ENCODE measurements around the gene BEND6.

BEND6 gene

DNA sequence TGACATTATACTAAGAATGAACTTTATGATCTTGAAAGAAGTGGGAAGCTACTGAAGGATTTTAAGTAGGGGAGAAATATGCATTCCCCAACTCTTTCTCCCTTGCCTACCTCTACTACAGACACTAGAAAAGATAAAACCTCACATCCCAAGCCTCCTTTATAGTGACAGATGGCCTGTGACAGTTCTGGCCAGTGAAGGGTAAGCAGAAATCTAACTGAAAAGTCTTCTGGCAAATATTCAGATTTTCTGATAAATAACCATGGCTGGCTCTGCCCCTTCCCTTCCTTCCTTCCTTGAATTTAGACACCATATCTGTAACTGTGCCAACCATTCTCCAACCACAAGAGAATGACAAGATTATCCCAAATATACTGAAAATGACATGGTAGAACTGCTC lies 10.2 kb upstream of the BEND6 start:
- TF ChIP-seq ZFX (IDR thresholded peaks at IDR 0.05) = no peak
- TF ChIP-seq, protein P1, sequence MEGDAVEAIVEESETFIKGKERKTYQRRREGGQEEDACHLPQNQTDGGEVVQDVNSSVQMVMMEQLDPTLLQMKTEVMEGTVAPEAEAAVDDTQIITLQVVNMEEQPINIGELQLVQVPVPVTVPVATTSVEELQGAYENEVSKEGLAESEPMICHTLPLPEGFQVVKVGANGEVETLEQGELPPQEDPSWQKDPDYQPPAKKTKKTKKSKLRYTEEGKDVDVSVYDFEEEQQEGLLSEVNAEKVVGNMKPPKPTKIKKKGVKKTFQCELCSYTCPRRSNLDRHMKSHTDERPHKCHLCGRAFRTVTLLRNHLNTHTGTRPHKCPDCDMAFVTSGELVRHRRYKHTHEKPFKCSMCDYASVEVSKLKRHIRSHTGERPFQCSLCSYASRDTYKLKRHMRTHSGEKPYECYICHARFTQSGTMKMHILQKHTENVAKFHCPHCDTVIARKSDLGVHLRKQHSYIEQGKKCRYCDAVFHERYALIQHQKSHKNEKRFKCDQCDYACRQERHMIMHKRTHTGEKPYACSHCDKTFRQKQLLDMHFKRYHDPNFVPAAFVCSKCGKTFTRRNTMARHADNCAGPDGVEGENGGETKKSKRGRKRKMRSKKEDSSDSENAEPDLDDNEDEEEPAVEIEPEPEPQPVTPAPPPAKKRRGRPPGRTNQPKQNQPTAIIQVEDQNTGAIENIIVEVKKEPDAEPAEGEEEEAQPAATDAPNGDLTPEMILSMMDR (conservative IDR thresholded peaks at IDR 0.05) = no peak
- H3K27ac ChIP-seq = no peak overlapping the region

DNA sequence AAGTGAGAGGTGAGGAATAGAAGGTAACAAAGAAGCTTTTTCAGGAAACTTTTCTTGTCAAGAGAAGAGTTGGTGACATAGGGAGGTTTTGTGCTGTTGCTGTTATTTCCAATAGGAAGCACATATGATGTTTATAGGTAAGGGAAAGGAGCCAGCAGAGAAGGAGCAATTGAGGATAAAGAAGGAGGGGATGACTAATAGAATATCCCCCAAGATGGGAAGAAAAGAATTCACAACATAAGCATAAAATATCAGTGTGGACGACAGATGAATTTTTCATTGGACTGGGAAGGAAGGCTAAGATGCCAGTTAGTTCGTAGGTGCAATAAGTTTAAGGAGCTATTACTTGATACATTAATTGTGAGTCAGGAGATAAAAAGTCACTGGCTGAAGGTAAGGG lies 8.5 kb upstream of the BEND6 start:
- no peak overlapping the region for H3K27ac ChIP-seq
- no peak for TF ChIP-seq ZFX (IDR thresholded peaks at IDR 0.05)
- TF ChIP-seq, protein P1 (conservative IDR thresholded peaks at IDR 0.05) = no peak

DNA sequence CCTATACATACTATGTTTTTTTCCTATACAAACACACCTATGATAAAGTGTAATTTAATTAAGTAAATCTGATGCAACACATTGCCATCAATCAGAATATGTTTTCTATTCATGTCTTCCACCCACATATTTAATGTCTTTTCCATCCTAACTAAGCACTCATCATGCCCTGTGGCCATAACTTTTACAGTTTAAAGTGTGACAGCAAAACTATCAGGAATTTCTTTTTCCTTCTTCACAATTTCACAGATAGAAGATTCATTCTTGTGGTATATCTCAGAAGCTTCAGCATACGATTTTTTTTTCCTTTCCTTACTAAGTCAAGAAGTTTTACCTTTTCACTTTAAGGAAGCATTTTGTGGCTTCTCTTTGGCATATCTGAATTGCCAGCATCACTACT lies 7.0 kb upstream of the BEND6 start:
- no peak for TF ChIP-seq ZFX (IDR thresholded peaks at IDR 0.05)
- TF ChIP-seq, protein P1 (conservative IDR thresholded peaks at IDR 0.05) = no peak
- no peak overlapping the region for H3K27ac ChIP-seq

DNA sequence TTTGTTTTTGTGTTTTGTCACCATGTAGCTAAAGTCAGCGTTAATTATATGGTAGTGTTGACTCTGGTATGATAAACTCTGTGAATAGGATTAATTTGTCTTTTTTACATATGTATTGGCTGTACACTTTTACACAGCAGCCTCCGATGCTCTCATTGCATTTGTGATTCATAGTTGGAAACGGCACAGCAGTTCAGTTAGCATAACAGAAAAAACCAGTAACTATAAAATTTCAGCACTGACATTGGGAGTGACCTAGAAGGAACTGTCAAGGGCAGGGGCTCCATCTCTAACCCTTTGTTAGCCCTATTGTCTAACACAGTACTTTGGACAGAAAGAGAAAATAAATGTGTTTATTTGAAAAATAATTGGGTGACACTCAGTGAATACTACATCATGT lies 5.6 kb upstream of the BEND6 start:
- TF ChIP-seq, protein P1 (conservative IDR thresholded peaks at IDR 0.05) = no peak
- TF ChIP-seq ZFX (IDR thresholded peaks at IDR 0.05) = no peak
- no peak overlapping the region for H3K27ac ChIP-seq

DNA sequence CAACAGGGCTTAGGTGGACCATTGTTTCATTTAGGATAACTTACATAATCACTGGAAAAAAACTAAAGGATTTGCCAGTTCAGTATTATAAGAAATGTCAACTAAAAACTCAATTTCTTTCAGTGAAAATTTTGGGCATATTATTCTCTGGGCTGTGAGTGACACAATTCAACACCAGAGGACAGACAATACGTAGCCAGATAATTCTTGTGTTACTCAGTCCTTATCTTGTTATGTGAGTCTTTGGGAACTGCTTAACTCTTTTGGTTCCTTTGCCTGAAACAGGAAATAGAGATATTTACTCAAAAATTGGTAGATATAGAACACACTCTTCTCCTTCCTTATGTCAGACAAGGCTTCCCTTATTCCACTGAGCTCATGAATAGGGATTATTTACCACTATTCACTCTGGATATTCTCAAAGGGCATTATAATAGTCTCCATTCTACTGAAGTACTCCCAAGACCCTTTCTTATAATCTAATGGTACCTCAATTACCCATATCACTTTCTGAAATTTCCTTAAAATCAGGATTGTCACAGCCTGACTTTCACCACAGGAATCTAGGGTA lies 4.9 kb upstream of the BEND6 start:
- TF ChIP-seq, protein P1 (conservative IDR thresholded peaks at IDR 0.05) = no peak
- no peak for TF ChIP-seq ZFX (IDR thresholded peaks at IDR 0.05)
- H3K27ac ChIP-seq = no peak overlapping the region

DNA sequence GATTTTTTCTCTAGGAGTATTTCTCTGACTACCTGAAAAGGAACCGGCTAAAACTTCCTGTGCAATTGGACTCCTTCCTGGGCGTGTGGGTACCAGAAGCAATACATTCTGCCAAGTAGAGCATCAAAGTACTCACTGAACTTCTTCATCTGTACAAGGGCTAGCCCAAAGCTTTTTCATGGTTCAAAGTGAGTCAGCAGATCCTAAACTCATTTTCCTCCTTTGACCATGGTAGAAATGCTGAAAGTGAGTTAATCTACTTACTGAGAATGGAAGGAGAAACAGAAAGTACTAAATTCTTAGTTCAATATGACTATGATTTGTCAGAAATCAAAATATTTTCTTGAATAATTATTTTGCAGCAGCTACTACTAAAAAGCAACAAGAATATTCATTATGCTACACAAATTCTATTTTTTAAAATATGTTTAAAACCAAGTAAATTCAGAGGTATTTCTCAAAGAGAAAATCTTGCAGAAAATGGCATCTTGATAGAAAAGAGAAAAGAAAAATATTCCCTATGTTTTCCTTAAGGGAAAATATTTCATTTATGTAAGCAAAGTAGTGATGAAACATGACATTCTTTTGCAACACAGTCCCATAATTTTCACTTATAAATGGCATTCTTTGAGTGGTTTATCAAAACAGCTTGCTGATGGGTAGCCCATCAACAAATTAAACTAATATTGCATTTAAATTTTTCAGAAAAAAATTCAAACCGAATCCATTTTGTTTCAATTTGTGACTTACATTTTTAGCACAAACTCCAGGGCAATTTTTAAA lies 3.7 kb upstream of the BEND6 start:
- TF ChIP-seq, protein P1 (conservative IDR thresholded peaks at IDR 0.05) = no peak
- no peak for TF ChIP-seq ZFX (IDR thresholded peaks at IDR 0.05)
- H3K27ac ChIP-seq = no peak overlapping the region

DNA sequence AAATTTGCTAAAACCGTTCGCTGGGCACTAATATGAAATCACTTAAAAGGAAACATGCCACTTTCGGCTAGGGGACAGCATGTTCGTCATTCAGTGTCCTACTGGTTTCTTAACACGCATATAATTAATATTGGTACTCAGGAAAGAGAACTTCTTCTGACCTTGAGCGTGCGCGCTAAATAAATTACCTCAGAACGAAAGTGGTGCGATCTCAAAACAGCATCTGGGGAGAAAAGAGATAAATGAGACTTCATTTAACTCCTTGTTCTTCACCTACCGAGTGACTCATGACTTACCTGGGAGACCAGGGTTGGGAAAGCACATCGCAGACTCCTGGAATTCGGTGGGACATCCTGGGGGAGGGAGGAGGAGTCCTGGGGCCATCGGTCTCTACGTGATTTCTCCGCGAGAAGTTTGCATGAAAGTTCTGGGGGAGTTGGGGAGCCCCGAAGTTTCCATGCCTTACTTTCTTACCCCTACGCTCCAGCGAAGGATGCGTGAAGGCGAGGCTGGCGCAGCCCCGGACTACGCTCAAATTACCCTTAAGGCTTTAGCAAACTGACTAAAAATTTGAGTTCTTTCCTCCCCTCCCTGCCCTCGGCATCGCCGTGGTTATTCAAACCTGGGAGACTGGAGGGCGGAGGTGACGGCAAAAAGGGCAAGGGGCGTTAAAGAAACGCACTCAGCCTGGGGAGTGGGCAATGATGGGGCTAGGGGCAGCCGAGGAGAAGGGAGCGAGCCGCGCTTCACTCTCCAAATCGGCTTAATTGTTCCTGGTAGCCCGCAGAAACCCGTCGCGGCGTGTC lies 1.1 kb upstream of the BEND6 start:
- peak overlapping the region; percentile 55 for H3K27ac ChIP-seq
- no peak for TF ChIP-seq ZFX (IDR thresholded peaks at IDR 0.05)
- TF ChIP-seq, protein P1 (conservative IDR thresholded peaks at IDR 0.05) = no peak

Data from C4-2B (cell line).